HG02981 (cell line): Measurements from ENCODE around the gene KCNAB1.

Source experiments
- ATAC-seq: cut with Tn5 transposase; IDR thresholded peaks from one replicate; pipeline ENCODE4 v1.9.1; 2021; ENCODE audit warnings: mild to moderate bottlenecking, moderate library complexity; ENCODE audit not compliant: unreplicated experiment

Gene KCNAB1

DNA sequence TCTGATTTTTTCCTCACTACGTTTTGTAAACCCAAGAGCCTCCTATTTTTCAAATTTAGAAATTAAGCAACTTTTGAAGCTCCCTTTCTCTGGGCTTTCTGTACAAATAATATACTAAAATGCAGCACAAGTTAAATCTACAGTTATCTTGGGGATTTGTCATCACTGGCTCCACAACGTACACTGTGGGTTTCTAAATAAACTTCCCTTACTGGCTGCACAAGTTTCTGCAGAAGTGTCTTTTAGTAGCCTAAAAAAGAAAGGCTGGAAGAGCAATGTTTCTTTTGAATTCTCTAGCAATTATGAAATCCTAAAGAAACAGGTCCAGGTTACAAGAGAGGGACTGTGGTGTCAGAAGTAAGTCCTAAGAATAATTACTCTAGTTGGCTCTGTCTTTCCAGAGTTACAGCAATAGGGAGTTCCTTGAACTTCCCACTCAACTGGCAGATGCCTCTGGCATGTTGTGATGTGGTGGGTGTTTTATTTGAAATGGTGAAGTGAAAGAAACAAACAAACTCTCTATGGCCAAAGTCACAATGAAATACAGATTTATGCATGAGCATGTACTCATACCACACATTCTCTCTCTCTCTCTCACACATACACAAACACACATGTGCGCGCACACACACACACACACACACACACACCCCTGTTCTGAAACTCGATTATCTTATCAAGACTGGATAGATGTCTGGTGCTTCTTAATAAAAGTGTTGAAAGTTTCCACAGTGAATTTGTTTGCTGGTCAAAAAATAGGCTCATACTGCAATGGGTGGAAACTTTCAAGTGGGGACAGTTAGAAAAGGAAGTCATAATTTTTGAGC is 236.4 kb downstream of the KCNAB1 start:
- no peak for ATAC-seq

DNA sequence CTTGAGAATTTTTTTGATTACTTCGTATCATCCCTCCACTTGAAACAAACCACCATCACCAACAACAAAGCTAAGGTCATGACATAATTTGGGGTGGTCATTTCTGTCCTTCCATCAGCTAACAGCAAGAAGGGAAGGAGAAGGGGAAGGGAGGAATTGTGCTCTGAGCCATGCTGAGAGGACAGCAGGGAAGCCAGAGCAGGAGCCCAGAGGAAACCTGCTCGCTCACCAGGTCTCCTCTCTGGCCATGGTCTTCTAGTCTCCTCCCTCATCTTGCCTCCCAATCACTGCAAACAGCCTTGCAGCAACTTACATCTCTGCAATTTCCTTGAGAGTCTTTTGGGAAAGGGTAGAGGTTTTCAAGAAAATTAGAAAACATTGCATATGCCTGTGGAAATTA is 237.9 kb downstream of the KCNAB1 start:
- no peak for ATAC-seq

DNA sequence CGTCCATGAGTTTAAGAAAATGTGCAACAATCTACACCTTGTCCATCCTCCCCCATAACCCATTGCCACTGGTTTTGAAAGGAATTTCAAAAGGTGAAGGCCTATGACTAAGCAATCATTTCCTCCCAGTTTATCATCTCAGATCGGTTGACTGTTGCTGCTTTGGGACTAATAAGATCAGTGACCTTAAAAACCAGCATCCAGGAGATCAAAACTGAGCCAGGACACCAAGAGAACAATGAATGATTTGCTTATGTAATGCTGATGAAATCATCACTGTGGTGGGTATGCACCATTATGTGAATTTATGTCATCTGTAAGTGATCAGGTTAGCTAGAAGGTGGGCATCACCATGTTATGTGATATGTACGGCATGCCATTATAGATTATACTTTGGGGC is 239.0 kb downstream of the KCNAB1 start:
- ATAC-seq: no peak

DNA sequence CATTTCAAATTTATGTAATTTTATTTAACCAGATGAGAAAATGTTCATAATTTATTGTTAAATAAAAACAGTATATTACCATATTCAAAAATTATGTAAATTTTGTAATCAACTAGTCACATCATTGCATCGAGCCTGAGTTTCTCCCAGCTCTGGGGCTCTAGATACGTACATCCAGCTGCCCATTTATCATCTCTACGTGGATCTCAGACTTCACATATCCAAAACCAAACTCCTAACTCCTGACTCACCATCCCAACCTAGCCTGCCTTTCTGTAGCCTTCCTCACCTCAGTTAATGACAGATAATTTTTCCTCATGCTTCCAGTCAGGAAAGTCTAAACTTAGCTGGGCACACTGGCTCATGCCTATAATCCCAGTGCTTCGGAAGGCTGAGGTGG is 239.7 kb downstream of the KCNAB1 start:
- ATAC-seq: no peak

DNA sequence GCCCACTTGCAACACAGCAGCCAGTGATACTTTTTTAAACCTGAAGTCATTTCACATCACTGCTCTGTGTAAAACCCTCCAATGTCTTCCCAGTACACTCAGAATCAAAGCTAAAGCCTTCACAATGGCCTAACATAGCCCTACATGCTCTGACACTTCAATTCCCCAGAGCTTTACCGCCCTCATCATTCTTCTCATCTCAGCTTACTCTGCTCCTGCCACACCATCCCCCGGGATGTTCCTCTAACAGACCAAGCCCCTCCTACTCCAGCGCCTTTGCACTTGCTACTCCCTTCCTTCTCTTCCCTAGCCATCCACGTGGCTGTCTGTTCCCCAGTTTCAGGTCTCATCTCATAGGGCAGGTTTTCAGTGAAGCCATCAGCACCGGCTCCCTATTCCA is 240.6 kb downstream of the KCNAB1 start:
- ATAC-seq: no peak

DNA sequence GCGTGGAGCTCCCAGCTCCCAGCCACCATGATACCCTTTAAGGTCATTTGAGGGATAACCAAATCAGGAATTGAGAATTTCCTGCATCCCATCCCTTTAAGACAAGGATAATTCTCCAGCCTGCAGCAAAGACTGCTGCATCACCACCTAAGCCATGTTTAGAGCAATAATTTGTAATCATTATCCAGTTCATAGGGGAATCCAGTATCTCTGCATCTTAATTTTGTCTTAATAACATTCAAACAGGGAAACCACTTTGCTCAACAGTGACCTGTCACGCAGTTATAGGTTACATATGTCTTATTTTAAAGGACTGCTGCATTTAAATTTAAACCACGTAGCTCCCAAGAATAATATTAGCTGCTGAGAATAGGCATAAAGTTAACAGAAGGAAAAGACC is 246.2 kb downstream of the KCNAB1 start:
- no peak for ATAC-seq

DNA sequence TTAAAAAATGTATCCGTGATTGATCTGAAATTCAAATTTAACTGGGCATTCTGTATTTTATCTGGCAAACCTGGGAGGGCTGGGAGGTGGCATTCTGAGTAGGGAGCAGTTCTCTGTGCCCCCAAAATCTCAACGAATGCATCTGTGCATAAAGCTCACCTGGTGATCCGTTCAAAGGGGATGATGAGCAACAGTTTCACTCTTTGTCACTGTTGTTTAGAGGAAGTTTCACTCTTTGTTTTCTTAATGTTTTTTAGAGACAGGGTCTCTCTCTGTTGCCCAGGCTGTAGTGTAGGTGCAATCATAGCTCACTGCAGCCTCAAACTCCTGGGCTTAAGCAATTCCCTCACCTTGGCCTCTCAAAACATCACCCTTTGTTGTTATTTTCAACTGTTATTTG is 247.8 kb downstream of the KCNAB1 start:
- ATAC-seq: peak; percentile 83

DNA sequence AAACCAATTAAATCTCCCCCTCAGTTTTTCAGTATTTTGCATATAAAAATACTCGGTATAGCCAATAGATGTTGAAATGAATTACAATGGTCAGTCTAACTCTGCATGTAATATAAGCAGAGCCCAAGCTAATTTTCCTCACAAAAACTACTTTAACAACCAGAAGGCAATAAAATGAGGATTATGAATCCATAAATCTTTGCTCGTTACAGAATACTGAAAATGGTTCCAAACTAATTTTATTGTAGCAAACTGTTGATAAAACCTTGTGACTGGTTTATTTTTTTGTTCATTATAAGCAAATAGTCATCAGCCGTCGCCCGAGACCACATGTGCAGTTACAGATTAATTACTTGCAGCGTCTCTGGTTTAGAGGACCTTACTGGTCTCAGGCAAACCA is 251.3 kb downstream of the KCNAB1 start:
- ATAC-seq: no peak

DNA sequence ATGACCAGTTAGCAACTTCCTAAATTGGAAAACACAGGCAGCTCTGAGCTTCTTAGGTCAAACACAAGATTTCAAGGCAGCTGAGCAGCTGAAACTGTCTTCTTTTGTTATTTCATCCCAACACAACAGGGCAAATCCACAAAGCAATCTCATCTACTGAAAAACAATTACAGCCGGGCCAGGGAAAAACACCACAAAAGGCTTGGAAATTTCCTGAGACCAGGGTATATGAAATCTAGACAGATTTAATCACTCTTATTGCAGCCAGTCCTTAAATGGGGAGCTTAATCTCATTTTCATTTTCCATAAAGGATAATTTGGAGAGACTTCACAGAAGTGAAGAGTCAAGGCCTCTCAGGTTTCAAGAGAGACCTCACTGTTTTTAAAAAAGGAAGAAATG is 252.7 kb downstream of the KCNAB1 start:
- ATAC-seq: no peak

DNA sequence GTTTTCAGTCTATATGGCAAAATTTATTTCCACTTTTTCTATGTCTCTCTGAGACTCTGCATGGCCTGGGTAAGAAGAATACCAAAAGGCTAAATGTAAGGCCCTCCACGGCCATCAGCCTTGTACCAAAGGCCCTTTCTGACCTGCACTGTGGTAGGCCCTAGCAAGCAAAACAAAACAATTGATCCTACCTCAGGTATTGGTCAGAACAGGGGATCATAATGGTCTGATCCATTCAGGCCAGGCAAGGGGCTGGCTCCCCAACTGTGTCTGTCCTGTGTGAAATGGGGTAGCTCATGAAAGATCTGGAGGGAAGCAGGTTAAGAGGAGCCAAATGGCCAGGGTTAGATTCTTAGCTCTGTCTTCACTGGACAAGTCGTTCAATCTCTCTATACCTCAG is 253.3 kb downstream of the KCNAB1 start:
- no peak for ATAC-seq

DNA sequence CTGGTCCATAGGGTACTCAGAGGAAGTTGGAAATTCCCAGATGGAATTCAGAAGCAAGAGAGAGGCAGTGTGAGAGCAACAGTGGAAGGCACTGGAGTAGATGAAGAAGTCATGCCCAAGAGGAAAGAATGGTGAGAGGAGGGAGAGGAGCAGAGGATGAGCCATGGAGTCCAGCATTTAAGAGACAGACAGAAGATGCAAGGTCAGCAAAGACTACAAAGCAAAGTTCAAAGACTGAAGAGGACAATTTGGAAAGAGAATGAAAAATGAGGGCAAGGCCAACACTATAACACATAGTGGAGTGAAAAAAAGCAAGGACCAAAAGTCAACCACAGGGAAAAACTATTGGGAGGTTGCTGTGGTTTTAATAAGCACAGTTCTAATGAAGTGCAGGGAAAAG is 255.8 kb downstream of the KCNAB1 start:
- ATAC-seq: no peak

DNA sequence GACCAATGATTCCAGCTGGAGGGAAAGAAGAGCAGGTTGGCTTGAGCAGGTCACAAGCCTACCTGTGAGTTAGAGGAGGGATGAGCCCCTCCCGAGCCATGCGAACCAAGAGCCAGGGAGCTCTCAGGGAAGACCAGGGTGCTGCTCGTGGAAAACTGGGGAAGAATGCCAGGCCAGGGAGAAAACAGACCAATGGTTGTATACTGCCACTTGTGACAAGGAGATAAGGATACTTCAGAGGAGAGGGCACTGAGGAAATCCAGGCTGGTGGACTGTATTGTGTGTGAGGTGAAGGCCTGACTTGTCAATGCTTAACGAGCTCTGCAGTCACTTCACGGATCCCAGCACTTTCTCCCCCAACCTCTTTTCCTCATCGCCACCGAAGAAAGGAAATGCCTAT is 256.9 kb downstream of the KCNAB1 start:
- ATAC-seq: no peak

DNA sequence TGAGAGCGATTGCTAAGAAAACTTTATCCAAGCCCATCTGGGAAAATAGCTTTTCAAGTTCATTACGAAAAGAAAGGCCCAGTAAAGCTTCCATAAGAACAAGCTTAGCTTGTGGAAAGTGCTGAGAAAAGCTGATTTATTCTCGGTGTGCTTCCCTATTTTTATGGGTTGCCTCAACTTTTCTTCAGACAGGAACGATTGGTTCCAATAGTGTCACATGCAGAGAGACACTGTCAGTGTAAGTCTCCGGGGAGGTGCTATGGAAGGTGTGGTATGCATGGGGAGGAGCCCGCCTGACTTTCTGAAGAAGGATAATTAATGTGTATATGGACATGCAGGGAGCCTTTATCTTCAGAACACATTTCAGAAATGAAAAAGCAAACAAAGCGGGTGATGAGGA is 257.3 kb downstream of the KCNAB1 start:
- no peak for ATAC-seq

DNA sequence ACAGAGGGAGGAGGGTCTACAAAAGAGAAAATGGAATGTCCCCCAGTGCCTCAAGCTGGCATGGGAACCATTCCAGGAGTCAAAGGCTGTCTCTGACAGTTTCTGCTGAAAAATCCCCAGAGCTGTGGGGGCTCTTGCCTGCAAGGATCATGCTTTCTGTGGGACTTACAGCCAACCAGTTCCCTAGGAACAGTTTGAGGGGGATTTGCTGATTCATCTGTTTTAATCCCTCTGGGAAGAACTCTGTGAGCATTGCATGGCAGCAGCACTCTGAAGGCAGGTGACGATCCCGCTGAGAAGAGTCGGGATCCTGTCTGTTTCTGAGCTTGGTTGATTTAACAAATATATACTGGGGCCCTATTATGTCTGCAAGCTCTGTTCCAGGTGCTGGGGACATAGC is 258.5 kb downstream of the KCNAB1 start:
- no peak for ATAC-seq

DNA sequence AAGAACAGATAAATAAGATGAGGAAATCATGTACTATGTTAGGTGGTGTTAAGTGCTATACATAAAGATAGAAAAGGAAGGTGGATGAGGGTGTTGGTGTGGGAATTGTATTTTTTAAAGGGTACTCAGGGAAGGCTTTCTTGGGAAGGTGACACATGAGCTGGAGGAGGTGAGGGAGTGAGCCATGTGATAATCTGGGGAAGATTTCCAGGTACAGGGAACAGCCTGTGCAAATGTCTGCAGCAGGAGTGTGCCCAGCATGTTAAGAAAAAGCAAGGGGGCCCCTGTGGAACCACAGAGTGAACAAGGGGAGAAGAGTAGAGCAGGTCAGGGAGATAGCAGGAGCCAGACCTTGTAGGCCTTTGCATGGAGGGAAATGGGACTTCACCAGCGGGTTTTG is 258.9 kb downstream of the KCNAB1 start:
- ATAC-seq: no peak

DNA sequence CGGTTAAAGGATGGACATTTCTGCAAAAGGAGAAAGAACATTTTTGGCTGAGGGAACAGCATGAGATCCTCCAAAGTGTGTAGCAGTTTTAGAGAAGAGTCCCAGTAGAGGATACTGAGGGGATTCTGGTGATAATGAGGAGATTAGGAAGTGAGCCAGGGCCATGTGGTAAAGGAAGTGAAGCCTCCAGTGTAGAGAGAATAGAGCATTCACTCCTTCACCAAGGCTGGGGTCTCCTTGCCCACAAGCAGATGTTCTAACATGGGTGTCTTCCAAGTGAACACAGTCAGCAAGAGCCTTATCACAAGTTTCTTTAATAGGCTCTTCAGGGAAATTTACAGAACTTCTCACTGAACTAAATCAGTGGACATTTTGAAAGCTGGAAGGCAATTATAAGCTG is 260.9 kb downstream of the KCNAB1 start:
- no peak for ATAC-seq

DNA sequence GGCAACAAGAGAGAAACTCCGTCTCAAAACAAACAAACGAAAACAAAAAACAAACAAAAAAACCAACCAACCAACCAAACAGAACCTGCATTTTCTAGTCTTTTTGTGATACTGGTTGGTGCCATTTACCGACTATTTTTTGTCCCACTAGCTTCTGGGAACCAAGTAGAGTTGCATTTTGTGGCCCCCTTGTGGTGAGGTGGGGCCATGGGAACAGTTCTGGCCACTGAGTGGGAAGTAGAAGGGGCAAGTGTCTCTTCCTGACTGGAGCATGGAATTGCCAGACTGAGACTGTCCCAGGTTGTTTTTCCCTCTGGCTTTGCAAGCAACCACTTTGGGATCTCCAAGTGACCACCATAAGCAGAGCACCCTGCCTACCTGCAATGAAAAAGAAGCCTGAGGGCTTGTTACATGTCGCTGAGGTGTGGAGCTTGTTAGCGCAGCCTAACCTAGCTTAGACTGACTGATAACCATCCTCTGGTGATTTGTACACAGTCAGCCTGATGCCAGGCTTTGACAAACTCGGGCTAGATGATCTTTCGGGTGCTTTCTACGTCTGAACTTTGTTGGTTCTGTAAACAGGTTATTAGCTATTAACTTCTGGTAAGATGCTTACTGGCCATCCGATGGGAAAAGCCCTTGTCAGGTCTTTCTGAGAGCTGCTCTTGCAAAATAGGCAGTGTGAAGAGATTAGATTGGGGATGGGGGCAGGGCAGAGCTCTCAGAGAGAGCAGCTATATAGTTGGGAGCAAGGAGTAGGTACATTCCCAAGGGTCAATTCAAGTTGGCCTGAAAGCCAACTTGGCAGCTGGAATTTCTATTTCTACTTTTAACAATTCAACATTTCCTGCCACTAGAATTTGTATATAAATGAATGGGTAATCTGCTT is 262.3 kb downstream of the KCNAB1 start:
- no peak for ATAC-seq

DNA sequence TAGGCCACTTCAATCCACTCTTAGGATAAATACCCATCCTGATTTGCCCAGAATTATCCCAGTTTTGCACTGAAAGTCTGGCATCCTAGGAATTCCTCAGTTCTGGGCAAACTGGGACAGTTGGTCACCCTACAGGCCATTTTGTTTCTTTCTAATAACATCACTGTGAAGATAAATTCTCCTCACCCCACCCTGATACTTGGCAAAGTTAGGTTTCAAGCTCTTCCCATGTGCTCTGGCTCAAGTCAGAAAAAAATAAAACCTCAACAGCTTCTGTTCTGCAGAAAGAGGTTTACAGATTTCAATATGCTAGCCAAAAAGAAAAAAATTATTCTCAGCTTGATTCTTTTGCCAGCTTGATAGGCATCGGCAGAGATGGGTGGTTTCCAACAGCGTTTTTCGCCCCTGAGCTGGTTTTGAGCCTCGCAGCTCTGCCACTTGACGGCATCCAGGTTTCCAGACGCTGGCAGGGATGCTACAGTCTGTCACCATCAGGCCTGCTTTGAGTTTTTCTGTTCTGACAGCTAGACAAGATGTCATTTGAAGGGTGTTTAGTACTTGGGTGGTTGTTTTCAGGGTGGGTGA is 263.2 kb downstream of the KCNAB1 start:
- no peak for ATAC-seq

DNA sequence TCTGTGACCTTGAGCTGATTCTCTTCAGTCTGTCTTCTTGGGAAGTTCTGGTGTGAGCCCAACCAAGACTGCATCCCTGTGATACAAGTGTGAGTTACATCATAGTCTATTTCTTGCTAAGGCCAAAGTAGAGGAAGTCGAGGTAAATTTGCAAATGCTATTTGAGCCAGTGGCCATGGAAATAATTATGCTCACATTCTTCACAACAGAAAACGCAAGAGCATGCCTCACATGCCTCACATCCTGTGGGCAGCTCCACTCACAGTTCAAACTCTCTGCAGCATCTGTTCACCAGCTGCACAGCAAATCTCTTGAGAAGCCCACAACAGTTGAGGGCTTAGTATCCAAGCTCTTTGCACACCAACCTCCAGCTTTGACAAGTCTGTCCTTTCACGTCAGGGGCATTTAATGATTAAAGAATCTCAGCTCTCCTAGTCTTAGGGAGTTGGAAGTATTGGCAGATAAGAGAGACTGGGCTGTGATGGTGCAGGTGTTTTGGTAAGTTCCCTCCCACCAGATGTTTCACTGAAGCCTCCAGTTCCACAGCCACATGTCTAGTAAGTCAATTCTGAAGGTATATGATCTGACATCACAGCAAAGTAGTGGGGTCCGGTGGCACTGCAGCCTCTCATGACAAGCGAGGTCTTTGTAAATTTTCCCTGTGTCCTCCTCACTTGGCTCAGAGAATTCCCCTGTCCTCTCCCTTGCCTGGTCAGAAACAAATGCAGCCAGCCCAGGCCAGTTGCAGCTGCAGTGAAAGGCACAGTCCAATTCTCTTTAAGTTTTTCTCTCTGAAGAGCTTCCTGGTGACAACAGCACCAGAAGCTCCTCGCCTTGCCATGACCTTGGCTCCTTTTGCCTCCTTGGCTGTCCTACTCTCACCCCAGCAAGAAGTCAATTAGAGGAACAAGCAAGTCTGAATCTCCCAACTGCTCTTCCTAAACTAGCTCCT is 268.4 kb downstream of the KCNAB1 start:
- ATAC-seq: no peak

DNA sequence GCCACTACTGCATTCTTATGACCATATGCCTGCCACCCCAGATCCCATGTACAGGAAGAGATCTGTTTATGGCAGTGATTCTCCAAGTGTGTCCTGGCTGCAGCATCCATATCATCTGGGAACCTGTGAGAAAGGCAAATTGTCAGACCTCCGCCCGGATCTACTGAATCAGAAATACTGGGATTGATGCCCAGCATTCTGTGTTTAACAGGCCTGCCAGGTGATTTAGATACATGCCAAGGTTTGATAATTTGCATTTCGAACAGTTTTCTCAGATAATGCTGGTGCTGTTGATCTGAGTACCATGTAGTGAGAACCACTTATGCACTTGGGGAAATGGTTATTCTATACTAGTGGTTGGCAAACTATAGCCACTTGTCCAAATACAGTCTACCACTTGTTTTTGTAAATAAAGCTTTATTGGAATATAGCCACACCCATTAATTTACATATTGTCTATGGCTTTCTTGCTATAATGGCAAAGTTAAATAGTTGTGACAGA is 269.1 kb downstream of the KCNAB1 start:
- ATAC-seq: no peak

DNA sequence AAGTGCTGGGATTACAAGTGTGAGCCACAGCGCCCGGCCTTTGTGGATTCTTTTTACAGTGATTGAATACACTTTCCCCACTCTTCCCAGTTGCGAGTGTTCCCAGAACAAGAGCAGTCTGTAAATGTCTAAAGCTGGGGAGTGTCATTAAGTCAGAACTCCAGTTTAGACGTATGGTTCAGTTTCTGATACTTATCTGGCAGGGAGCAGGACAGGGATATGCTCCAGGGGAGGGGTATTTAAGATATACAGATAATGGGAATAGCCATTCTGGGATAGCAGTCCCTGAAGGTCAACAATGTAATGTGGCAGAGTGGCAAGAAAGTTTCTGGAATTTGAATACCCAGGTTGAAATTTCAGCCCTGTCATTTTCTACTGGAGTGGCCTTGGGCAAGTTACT is 270.5 kb downstream of the KCNAB1 start:
- no peak for ATAC-seq
